Kidney epithelial cell (primary cell): ENCODE results near the gene ASAP3. TPM values are rescaled to one million over a fixed set of nuclear protein-coding genes. Genes with fewer than 3 reads are reported as not detected.
"Not testable (repeated sequence)": the region's sequence is repeated elsewhere in the genome, so short reads cannot be mapped to it uniquely, and the experiment has no call there.

Source experiments
- DNase-seq: peaks from one replicate; pipeline ENCODE4 v3.0.0-alpha.2; 2010; ENCODE audit warnings: low read depth
- H3K27me3 ChIP-seq: 2 replicates; pipeline ENCODE4 v1.6.0; 2011; ENCODE audit warnings: low read length; ENCODE audit not compliant: control insufficient read depth, insufficient read depth
- H3K36me3 ChIP-seq: 2 replicates; pipeline ENCODE4 v1.5.1; 2011; ENCODE audit warnings: low read length; ENCODE audit not compliant: control insufficient read depth, insufficient read depth
- H3K4me3 ChIP-seq: 2 replicates; pipeline ENCODE4 v1.5.1; 2011; ENCODE audit warnings: low read depth, mild to moderate bottlenecking, control low read depth, low read length
- total RNA-seq: library from RNA; depleted of rRNA; stranded (reverse); fragments of >200 nt; gene quantifications from 2 replicates; pipeline ENCODE4 v1.2.3, GENCODE V29; 2015
- TF ChIP-seq, protein P1 (sequence below): IDR thresholded peaks from 2 replicates; pipeline ENCODE4 v1.5.1; 2011; ENCODE audit warnings: mild to moderate bottlenecking, moderate library complexity, low read length, control low read depth, inconsistent platforms; ENCODE audit not compliant: insufficient read depth, poor library complexity, severe bottlenecking

ASAP3 gene
- total RNA-seq, 1 donor from 2014 or later, result 17.7 TPM

GRCh38 chr1:23381233-23381885 lies 102.6 kb downstream of the ASAP3 start:
- H3K4me3 ChIP-seq, result no peak overlapping the region
- TF ChIP-seq, protein P1, sequence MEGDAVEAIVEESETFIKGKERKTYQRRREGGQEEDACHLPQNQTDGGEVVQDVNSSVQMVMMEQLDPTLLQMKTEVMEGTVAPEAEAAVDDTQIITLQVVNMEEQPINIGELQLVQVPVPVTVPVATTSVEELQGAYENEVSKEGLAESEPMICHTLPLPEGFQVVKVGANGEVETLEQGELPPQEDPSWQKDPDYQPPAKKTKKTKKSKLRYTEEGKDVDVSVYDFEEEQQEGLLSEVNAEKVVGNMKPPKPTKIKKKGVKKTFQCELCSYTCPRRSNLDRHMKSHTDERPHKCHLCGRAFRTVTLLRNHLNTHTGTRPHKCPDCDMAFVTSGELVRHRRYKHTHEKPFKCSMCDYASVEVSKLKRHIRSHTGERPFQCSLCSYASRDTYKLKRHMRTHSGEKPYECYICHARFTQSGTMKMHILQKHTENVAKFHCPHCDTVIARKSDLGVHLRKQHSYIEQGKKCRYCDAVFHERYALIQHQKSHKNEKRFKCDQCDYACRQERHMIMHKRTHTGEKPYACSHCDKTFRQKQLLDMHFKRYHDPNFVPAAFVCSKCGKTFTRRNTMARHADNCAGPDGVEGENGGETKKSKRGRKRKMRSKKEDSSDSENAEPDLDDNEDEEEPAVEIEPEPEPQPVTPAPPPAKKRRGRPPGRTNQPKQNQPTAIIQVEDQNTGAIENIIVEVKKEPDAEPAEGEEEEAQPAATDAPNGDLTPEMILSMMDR, result no peak

DNA sequence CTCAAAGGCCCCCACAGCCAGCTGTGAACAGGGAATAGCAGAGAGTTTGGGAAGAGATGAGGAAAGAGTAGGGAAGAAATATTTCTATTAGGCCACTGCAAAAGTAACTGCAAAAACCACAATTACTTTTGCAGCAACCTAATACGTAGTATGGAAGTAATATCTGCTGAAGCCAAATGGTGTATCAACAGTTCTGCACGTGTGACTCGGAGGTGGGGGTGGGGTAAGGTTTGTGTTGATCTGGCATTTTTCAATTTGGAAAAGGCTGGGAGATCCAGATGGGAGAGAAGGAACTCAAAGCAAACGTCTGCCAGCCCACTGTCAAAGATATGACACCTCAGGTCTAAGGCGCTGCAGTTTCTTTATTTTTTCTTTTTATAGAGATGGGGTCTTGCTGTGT lies 103.3 kb downstream of the ASAP3 start:
- Histone ChIP-seq H3K4me3 (no peak overlapping the region), H3K36me3 (no peaks in the 10 kb centered on the region), H3K27me3 (no peaks in the 10 kb centered on the region)
- TF ChIP-seq, protein P1, result no peak
- no peak for DNase-seq

More at GRCh38 chr1:23381233-23381885, 102.6 kb downstream of the ASAP3 start:
- Histone ChIP-seq H3K27me3 (no peaks in the 10 kb centered on the region), H3K36me3 (no peaks in the 10 kb centered on the region)
- no peak for DNase-seq

DNA sequence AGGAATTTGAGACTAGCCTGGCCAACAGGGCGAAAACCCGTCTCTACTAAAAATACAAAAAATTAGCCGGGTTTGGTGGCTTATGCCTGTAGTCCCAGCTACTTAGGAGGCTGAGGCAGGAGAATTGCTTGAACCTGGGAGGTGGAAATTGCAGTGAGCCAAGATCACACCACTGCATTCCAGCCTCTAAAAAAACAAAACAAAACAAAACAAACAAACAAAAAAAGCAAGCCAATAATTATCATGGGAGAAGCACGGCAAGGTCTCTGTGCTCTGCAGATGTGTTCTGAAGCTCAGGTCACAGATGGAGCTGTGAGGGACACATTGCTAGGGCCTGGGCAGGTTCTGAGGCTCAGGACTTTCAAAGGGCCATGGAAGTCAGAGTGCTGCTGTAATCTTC lies 103.7 kb downstream of the ASAP3 start:
- not testable (repeated sequence) for H3K36me3 ChIP-seq, DNase-seq, H3K4me3 ChIP-seq, H3K27me3 ChIP-seq

Other genes starting within 250 kb of the ASAP3 start
- gene HNRNPR, start 139.9 kb downstream of the ASAP3 start, total RNA-seq, result 75.7 and 82.2 TPM in 2 replicates
- 7.3 and 11.7 TPM in 2 replicates for gene ZNF436, start 114.3 kb downstream of the ASAP3 start, total RNA-seq
- gene TCEA3, start 59.4 kb downstream of the ASAP3 start, total RNA-seq, result 3.7 and 6.8 TPM in 2 replicates
- gene E2F2, start 47.1 kb upstream of the ASAP3 start, total RNA-seq, result 0.07 and 0.13 TPM in 2 replicates
- gene ID3, start 75.3 kb upstream of the ASAP3 start, total RNA-seq, result 76.6 and 77.5 TPM in 2 replicates
- gene RPL11, start 207.6 kb upstream of the ASAP3 start, total RNA-seq, result 932 and 942 TPM in 2 replicates